Gastrocnemius medialis (tissue), 4 donors: ENCODE results near the gene HMCN2. TPM values are rescaled to one million over a fixed set of nuclear protein-coding genes. Genes with fewer than 3 reads are reported as not detected.

ENCODE experiments used
- ATAC-seq, 2 donors: fragments of 150-250 bp; one replicate each; pipeline ENCODE4 v1.9.1; 2016
- DNase-seq, 2 donors: peaks; one replicate each; pipeline ENCODE4 v3.0.0-alpha.2; 2019
- H3K27ac ChIP-seq, 4 donors: fragments of 200-600 bp; sonication (generic); 1 replicate in 1 of 4; 2 replicates in 3 of 4; pipeline ENCODE4 v1.5.1; 2016 to 2018; ENCODE audit warnings: mild to moderate bottlenecking in 2 of 4, moderate library complexity in 1 of 4
- H3K27me3 ChIP-seq, 3 donors: fragments of 200-600 bp; sonication (generic) in 2 of 3; 1 replicate in 1 of 3; 2 replicates in 2 of 3; pipeline versions ENCODE4 v1.5.1 to v1.6.0; 2016 to 2019; ENCODE audit warnings: mild to moderate bottlenecking in 1 of 3, moderate library complexity in 1 of 3
- H3K36me3 ChIP-seq, 2 donors: fragments of 200-600 bp; sonication (generic) in 1 of 2; one replicate each; pipeline ENCODE4 v1.5.1; 2017 to 2018
- H3K4me1 ChIP-seq, 2 donors: fragments of 200-600 bp; sonication (generic) in 1 of 2; one replicate each; pipeline ENCODE4 v1.5.1; 2016 to 2017; ENCODE audit warnings: mild to moderate bottlenecking in 2 of 2
- H3K4me3 ChIP-seq, 4 donors: fragments of 200-600 bp; sonication (generic) in 3 of 4; 1 replicate in 1 of 4; 2 replicates in 3 of 4; pipeline ENCODE4 v1.5.1; 2016 to 2019; ENCODE audit warnings: mild to moderate bottlenecking in 2 of 4
- H3K9me3 ChIP-seq, 3 donors: fragments of 200-600 bp; sonication (generic) in 2 of 3; 1 replicate in 1 of 3; 2 replicates in 2 of 3; pipeline ENCODE4 v1.5.1; 2016 to 2019
- CTCF ChIP-seq, 5 experiments: fragments of 450-650 bp in 3 of 5; fragments of 200-600 bp in 2 of 5; sonication (generic) in 2 of 5; IDR thresholded peaks in 4 of 5; conservative IDR thresholded peaks in 1 of 5; 1 replicate in 4 of 5; 2 replicates in 1 of 5; pipeline ENCODE4 v1.5.1; 2016 to 2019; ENCODE audit warnings: antibody characterized with exemption in 5 of 5, mild to moderate bottlenecking in 3 of 5, moderate library complexity in 3 of 5
- POLR2A ChIP-seq, 2 donors: fragments of 450-650 bp; IDR thresholded peaks; one replicate each; pipeline ENCODE4 v1.6.1; 2017; ENCODE audit warnings: antibody characterized with exemption in 2 of 2, mild to moderate bottlenecking in 2 of 2, moderate library complexity in 2 of 2
- in situ Hi-C, 4 donors: fragments of 200-750 bp; cut with MboI; loops; one replicate each; pipeline versions ENCODE4 v1.15.0 to v1.8.0; 2017; ENCODE audit warnings: low sequenced_read_pairs in 4 of 4
- intact Hi-C: fragments of 100-400 bp; cut with DNase I; formaldehyde crosslinking; loops from one replicate; pipeline ENCODE4 v1.15.1; 2023; ENCODE audit warnings: low total_unique reads
- total RNA-seq, 4 donors: library from RNA; depleted of rRNA; stranded (reverse); fragments of >200 nt; gene quantifications; one replicate each; pipeline versions ENCODE4 v1.1.0 to v1.2.3, GENCODE V29; 2016

HMCN2 gene
- total RNA-seq, 4 donors from 2014 or later, result 1.9 to 8.5 (median 7.7) TPM

GRCh38 chr9:130451509-130452388 is 186.2 kb downstream of the HMCN2 start:
- TF ChIP-seq CTCF (IDR thresholded peaks at IDR 0.05 in 4 of 5, conservative IDR thresholded peaks at IDR 0.05 in 1 of 5) (peak in 1 of 5 experiments; percentile 29), POLR2A (IDR thresholded peaks at IDR 0.05) (no peak)
- Histone ChIP-seq H3K36me3 (no peaks in the 10 kb centered on the region), H3K27me3 (no peaks in the 10 kb centered on the region), H3K9me3 (no peaks in the 10 kb centered on the region), H3K4me1 (peaks cover 31 to 44% of the 10 kb centered on the region in 2 donors), H3K4me3 (no peak overlapping the region), H3K27ac (peak overlapping the region; percentile 32 to 59 (median 46))
- intact Hi-C loops, result no loop called here
- ATAC-seq (peak; percentile 43 to 49), DNase-seq (peak in 1 of 2 donors; percentile 40)
- in situ Hi-C loops, result no loop called here

GRCh38 chr9:130452835-130453234 is 187.3 kb downstream of the HMCN2 start:
- no peaks in the 10 kb centered on the region for H3K27me3 ChIP-seq
- ATAC-seq (no peak), DNase-seq (no peak)
- intact Hi-C loops (no loop called here), in situ Hi-C loops (no loop called here)
- no peaks in the 10 kb centered on the region for H3K36me3 ChIP-seq
- no peak overlapping the region for H3K27ac ChIP-seq
- TF ChIP-seq POLR2A (IDR thresholded peaks at IDR 0.05), result no peak
- TF ChIP-seq CTCF (IDR thresholded peaks at IDR 0.05 in 4 of 5, conservative IDR thresholded peaks at IDR 0.05 in 1 of 5), result no peak
- peaks cover 20 to 33% of the 10 kb centered on the region in 2 donors for H3K4me1 ChIP-seq
- no peaks in the 10 kb centered on the region for H3K9me3 ChIP-seq
- no peak overlapping the region for H3K4me3 ChIP-seq

GRCh38 chr9:130453487-130453886 is 187.9 kb downstream of the HMCN2 start:
- no peak for ATAC-seq
- intact Hi-C loops (no loop called here), in situ Hi-C loops (no loop called here)
- no peaks in the 10 kb centered on the region for H3K9me3 ChIP-seq
- no peaks in the 10 kb centered on the region for H3K27me3 ChIP-seq
- peaks cover 18 to 27% of the 10 kb centered on the region in 2 donors for H3K4me1 ChIP-seq
- no peak overlapping the region for H3K27ac ChIP-seq
- TF ChIP-seq POLR2A (IDR thresholded peaks at IDR 0.05) (no peak), CTCF (IDR thresholded peaks at IDR 0.05 in 4 of 5, conservative IDR thresholded peaks at IDR 0.05 in 1 of 5) (no peak)
- DNase-seq, result no peak
- no peaks in the 10 kb centered on the region for H3K36me3 ChIP-seq
- no peak overlapping the region for H3K4me3 ChIP-seq

- no peak for ATAC-seq
- Histone ChIP-seq H3K27me3 (no peaks in the 10 kb centered on the region), H3K4me3 (no peak overlapping the region), H3K9me3 (no peaks in the 10 kb centered on the region), H3K27ac (no peak overlapping the region), H3K36me3 (no peaks in the 10 kb centered on the region), H3K4me1 (peaks cover 18 to 24% of the 10 kb centered on the region in 2 donors)
- intact Hi-C loops, result no loop called here
- no peak for TF ChIP-seq POLR2A (IDR thresholded peaks at IDR 0.05)
- no peak for DNase-seq
- in situ Hi-C loops, result no loop called here
Observed at GRCh38 chr9:130454096-130454811, 188.7 kb downstream of the HMCN2 start.

- H3K36me3 ChIP-seq, result no peaks in the 10 kb centered on the region
- TF ChIP-seq CTCF (IDR thresholded peaks at IDR 0.05 in 4 of 5, conservative IDR thresholded peaks at IDR 0.05 in 1 of 5), result no peak
- TF ChIP-seq POLR2A (IDR thresholded peaks at IDR 0.05), result no peak
- H3K4me3 ChIP-seq, result no peak overlapping the region
- ATAC-seq (no peak), DNase-seq (no peak)
- no peak overlapping the region for H3K27ac ChIP-seq
- no peaks in the 10 kb centered on the region for H3K27me3 ChIP-seq
- H3K4me1 ChIP-seq, result peaks cover 17 to 20% of the 10 kb centered on the region in 2 donors
- in situ Hi-C loops, result loop anchor here in 3 of 4 donors (5.0 kb wide), 2 partner anchors 222 to 232 kb away; no protein-coding TSS in a partner anchor
- no peaks in the 10 kb centered on the region for H3K9me3 ChIP-seq
- intact Hi-C loops, result no loop called here
Observed at GRCh38 chr9:130454812-130455325, 189.3 kb downstream of the HMCN2 start.
